GM19239 (cell line): Measurements from ENCODE around the gene KIFAP3.
"Not testable (repeated sequence)": the region's sequence is repeated elsewhere in the genome, so short reads cannot be mapped to it uniquely, and the experiment has no call there.

Experiments used
- DNase-seq: peaks from one replicate; pipeline ENCODE4 v3.0.0; 2011; ENCODE audit warnings: low spot score; ENCODE audit not compliant: insufficient read length
- FAIRE-seq: peaks from 2 replicates; lab custom pipeline; 2011; peaks lifted over from hg19 to GRCh38; lab: Jason Lieb, UNC

KIFAP3 gene

GRCh38 chr1:170067253-170067819 is 7.2 kb downstream of the KIFAP3 start:
- DNase-seq (no peak), FAIRE-seq (peak; percentile 93)

- FAIRE-seq (no peak), DNase-seq (no peak)
Observed at GRCh38 chr1:170064821-170065220, 9.7 kb downstream of the KIFAP3 start.

- DNase-seq = no peak
- FAIRE-seq = no peak
Observed at GRCh38 chr1:170063109-170063826, 11.2 kb downstream of the KIFAP3 start.

- not testable (repeated sequence) for DNase-seq, FAIRE-seq
Observed at GRCh38 chr1:170061676-170062075, 12.8 kb downstream of the KIFAP3 start.

GRCh38 chr1:170060015-170060520 is 14.4 kb downstream of the KIFAP3 start:
- not testable (repeated sequence) for FAIRE-seq, DNase-seq

GRCh38 chr1:170049176-170049800 is 25.2 kb downstream of the KIFAP3 start:
- FAIRE-seq (no peak), DNase-seq (no peak)

GRCh38 chr1:170048515-170048914 is 26.0 kb downstream of the KIFAP3 start:
- no peak for DNase-seq
- no peak for FAIRE-seq

- DNase-seq (no peak), FAIRE-seq (no peak)
Observed at GRCh38 chr1:170044187-170044586, 30.3 kb downstream of the KIFAP3 start.

GRCh38 chr1:170041423-170042192 is 32.9 kb downstream of the KIFAP3 start:
- FAIRE-seq (no peak), DNase-seq (no peak)

GRCh38 chr1:170032531-170033280 is 41.8 kb downstream of the KIFAP3 start:
- DNase-seq (no peak), FAIRE-seq (no peak)

GRCh38 chr1:170030212-170030611 is 44.3 kb downstream of the KIFAP3 start:
- DNase-seq (no peak), FAIRE-seq (no peak)

- FAIRE-seq (no peak), DNase-seq (no peak)
Observed at GRCh38 chr1:170027760-170028159, 46.7 kb downstream of the KIFAP3 start.

GRCh38 chr1:170020859-170021258 is 53.6 kb downstream of the KIFAP3 start:
- FAIRE-seq (no peak), DNase-seq (no peak)

GRCh38 chr1:170017478-170017877 is 57.0 kb downstream of the KIFAP3 start:
- DNase-seq = no peak
- no peak for FAIRE-seq

GRCh38 chr1:170012920-170013319 is 61.6 kb downstream of the KIFAP3 start:
- FAIRE-seq (no peak), DNase-seq (no peak)

- DNase-seq = no peak
- FAIRE-seq = no peak
Observed at GRCh38 chr1:170010443-170010842, 64.1 kb downstream of the KIFAP3 start.

GRCh38 chr1:170009551-170009950 is 64.9 kb downstream of the KIFAP3 start:
- DNase-seq = no peak
- no peak for FAIRE-seq

GRCh38 chr1:170008745-170009144 is 65.8 kb downstream of the KIFAP3 start:
- FAIRE-seq, DNase-seq: not testable (repeated sequence)

- not testable (repeated sequence) for FAIRE-seq, DNase-seq
Observed at GRCh38 chr1:170003270-170003835, 71.1 kb downstream of the KIFAP3 start.
